Endothelial cell of umbilical vein (primary cell): ENCODE data around the gene CACNA2D2. TPM values are rescaled to one million over a fixed set of nuclear protein-coding genes. Genes with fewer than 3 reads are reported as not detected.

Experiments used
- BruUV-seq: library from RNA; stranded (reverse); fragments of 400-500 nt; replicated peaks from 2 replicates; lab custom pipeline; 2021; lab: Mats Ljungman, UMichigan
- CTCF ChIA-PET: fragments of 300-600, 350-600 bp; sonication (Branson Sonifier 250); formaldehyde crosslinking; loops from one replicate; lab custom pipeline; 2021; ENCODE audit warnings: antibody characterized with exemption, inconsistent platforms; lab: Charles Lee
- POLR2A ChIA-PET: fragments of 300-600, 350-600 bp; sonication (Branson Sonifier 250); formaldehyde crosslinking; loops from one replicate; lab custom pipeline; 2021; ENCODE audit warnings: antibody characterized with exemption, inconsistent platforms; lab: Charles Lee
- DNase-seq: peaks from one replicate; pipeline ENCODE4 v3.0.0-alpha.2; 2011; ENCODE audit warnings: low read depth, low spot score
- FAIRE-seq: peaks from 2 replicates; lab custom pipeline; 2011; peaks lifted over from hg19 to GRCh38; lab: Jason Lieb, UNC
- H2AFZ ChIP-seq: 2 replicates; pipeline ENCODE4 v1.6.0; 2012; ENCODE audit warnings: low read depth, low read length, control low read depth, inconsistent platforms
- H3K27ac ChIP-seq: 2 replicates; pipeline ENCODE4 v1.5.1; 2011; ENCODE audit warnings: low read depth, mild to moderate bottlenecking, control low read depth, low read length, moderate library complexity; ENCODE audit not compliant: insufficient read depth
- H3K27me3 ChIP-seq, 2 experiments: 2 replicates each; pipeline versions ENCODE4 v1.6.0 to v1.6.1; 2011; ENCODE audit warnings: low read length in 2 of 2, mixed read lengths in 1 of 2; ENCODE audit not compliant: control insufficient read depth in 2 of 2, insufficient read depth in 2 of 2
- H3K36me3 ChIP-seq, 2 experiments: 2 replicates in 1 of 2; 3 replicates in 1 of 2; pipeline ENCODE4 v1.5.1; 2011; ENCODE audit warnings: low read length in 2 of 2, mild to moderate bottlenecking in 1 of 2, moderate library complexity in 1 of 2; ENCODE audit not compliant: control insufficient read depth in 2 of 2, insufficient read depth in 2 of 2; ENCODE audit errors: extremely low read depth in 1 of 2
- H3K4me1 ChIP-seq: 3 replicates; pipeline ENCODE4 v1.5.1; 2011; ENCODE audit warnings: mild to moderate bottlenecking, low read length; ENCODE audit not compliant: control insufficient read depth, insufficient read depth; ENCODE audit errors: extremely low read depth
- H3K4me2 ChIP-seq: 2 replicates; pipeline ENCODE4 v1.6.1; 2011; ENCODE audit warnings: low read length, control low read depth, mixed read lengths; ENCODE audit not compliant: insufficient read depth
- H3K4me3 ChIP-seq, 3 experiments: fragments of 200-600 bp in 1 of 3; sonication (generic), shearing (Covaris generic) in 1 of 3; replicated peaks in 1 of 3; 2 replicates each; pipeline ENCODE4 v1.5.1; 2011 to 2016; ENCODE audit warnings: control low read depth in 3 of 3, low read length in 3 of 3, mild to moderate bottlenecking in 2 of 3, inconsistent platforms in 1 of 3, low read depth in 1 of 3, moderate library complexity in 1 of 3; ENCODE audit not compliant: insufficient read depth in 1 of 3
- H3K79me2 ChIP-seq: 2 replicates; pipeline ENCODE4 v1.6.0; 2012; ENCODE audit warnings: low read length, inconsistent platforms; ENCODE audit not compliant: control insufficient read depth, insufficient read depth
- H3K9ac ChIP-seq: replicated peaks from 2 replicates; pipeline ENCODE3; 2011; ENCODE audit warnings: low read length, control low read depth; ENCODE audit not compliant: insufficient read depth; ENCODE audit errors: extremely low read depth
- H3K9me1 ChIP-seq: replicated peaks from 3 replicates; pipeline ENCODE4 v1.6.0; 2011; ENCODE audit warnings: mild to moderate bottlenecking, low read length; ENCODE audit not compliant: control insufficient read depth, insufficient read depth; ENCODE audit errors: extremely low read depth
- H3K9me3 ChIP-seq: replicated peaks from 2 replicates; pipeline ENCODE4 v1.5.1; 2012; ENCODE audit warnings: low read length, inconsistent platforms; ENCODE audit not compliant: control insufficient read depth, insufficient read depth
- H4K20me1 ChIP-seq: replicated peaks from 2 replicates; pipeline ENCODE3; 2011; ENCODE audit warnings: mild to moderate bottlenecking, low read length; ENCODE audit not compliant: control insufficient read depth, insufficient read depth; ENCODE audit errors: extremely low read depth
- CTCF ChIP-seq, 2 donors: IDR thresholded peaks; 1 replicate in 1 of 2; 2 replicates in 1 of 2; pipeline ENCODE4 v1.5.1; 2011; ENCODE audit warnings: low read length in 2 of 2, mild to moderate bottlenecking in 2 of 2, moderate library complexity in 2 of 2, control low read depth in 1 of 2, inconsistent platforms in 1 of 2, low read depth in 1 of 2; ENCODE audit not compliant: insufficient read depth in 1 of 2; ENCODE audit errors: extremely low read depth in 1 of 2
- EZH2 ChIP-seq: IDR thresholded peaks from 2 replicates; pipeline ENCODE4 v1.6.1; 2012; ENCODE audit warnings: borderline replicate concordance, low read depth, mild to moderate bottlenecking, moderate library complexity, low read length, inconsistent platforms; ENCODE audit not compliant: severe bottlenecking
- FOS ChIP-seq: IDR thresholded peaks from 2 replicates; pipeline ENCODE4 v1.6.1; 2011; ENCODE audit warnings: mild to moderate bottlenecking, low read length, moderate library complexity, borderline replicate concordance; ENCODE audit not compliant: insufficient read depth
- GATA2 ChIP-seq: IDR thresholded peaks from 2 replicates; pipeline ENCODE4 v1.7.0; 2011; ENCODE audit warnings: low read depth, mild to moderate bottlenecking, moderate library complexity, mixed read lengths, low read length; ENCODE audit not compliant: insufficient read length, insufficient read depth
- JUN ChIP-seq: IDR thresholded peaks from 2 replicates; pipeline ENCODE4 v1.6.1; 2011; ENCODE audit warnings: borderline replicate concordance, low read depth; ENCODE audit not compliant: insufficient read length, insufficient read depth
- MYC ChIP-seq: IDR thresholded peaks from one replicate; pipeline ENCODE4 v1.6.1; 2011; ENCODE audit warnings: mild to moderate bottlenecking, low read depth, low read length
- POLR2A ChIP-seq: IDR thresholded peaks from 2 replicates; pipeline ENCODE4 v1.6.1; 2012; ENCODE audit warnings: low read depth, mild to moderate bottlenecking, control low read depth, low read length
- POLR2AphosphoS5 ChIP-seq: IDR thresholded peaks from 2 replicates; pipeline ENCODE4 v1.6.1; 2012; ENCODE audit warnings: low read depth, mild to moderate bottlenecking, control low read depth, low read length, moderate library complexity; ENCODE audit not compliant: insufficient read depth
- dilution Hi-C: fragments of 300-500 bp; cut with MboI; formaldehyde crosslinking; loops from one replicate; pipeline ENCODE4 v1.15.0; 2019; ENCODE audit warnings: low sequenced_read_pairs; ENCODE audit not compliant: extremely low pct_ligation_motif_present
- intact Hi-C: fragments of 100-400 bp; cut with micrococcal nuclease; formaldehyde crosslinking; loops from one replicate; pipeline ENCODE4 v1.10.0; 2022
- polyA plus RNA-seq, 4 experiments: library from polyadenylated mRNA; depleted of rRNA in 3 of 4; stranded (reverse) in 3 of 4; unstranded in 1 of 4; fragments of >200 nt; gene quantifications; 2 replicates each; pipeline versions ENCODE4 v1.2.1 to v1.2.3, GENCODE V29; 2011 to 2012; ENCODE audit warnings: missing spikeins in 1 of 4
- total RNA-seq: library from RNA; stranded (reverse); gene quantifications from 2 replicates; pipeline ENCODE4 v1.2.3, GENCODE V29; 2021
- TF ChIP-seq, protein P1 (sequence below): IDR thresholded peaks from 2 replicates; pipeline ENCODE4 v1.6.1; 2011; ENCODE audit not compliant: insufficient read depth, insufficient read length

The CACNA2D2 gene
- total and polyA plus RNA-seq, 2 donors (not counting 3 experiments of a cell fraction or from before 2014, with no cell fraction given) = 0.15 TPM; not detected in 1

DNA sequence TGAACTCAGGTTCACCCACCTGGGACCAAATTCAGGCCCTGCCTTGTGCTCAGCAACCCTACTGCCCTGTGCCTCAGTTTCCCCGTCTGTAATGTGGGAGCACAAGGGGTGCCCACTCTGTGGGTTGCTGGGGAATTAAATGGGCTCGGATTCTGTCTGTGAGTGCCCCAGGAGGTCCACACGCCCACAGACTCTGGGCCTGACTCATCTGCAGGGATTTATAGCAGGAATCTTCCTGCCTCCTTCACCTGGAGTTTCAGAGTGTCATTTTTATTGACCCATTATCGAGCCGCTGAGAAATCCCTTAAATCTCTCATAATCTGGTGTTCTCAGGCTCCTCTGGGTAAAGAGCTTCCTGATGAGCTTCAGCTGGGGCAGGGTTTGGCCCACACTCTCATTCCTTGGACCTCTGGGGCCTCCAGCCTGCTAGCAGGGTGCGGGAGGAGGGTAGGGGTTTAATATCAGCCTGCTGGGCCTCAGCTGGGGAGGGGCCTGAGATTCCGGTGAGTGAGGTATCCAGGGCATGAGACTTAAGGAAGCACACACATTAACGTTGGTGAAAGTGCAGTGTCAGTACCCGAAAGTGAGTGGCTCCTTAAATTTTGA, 47.7 kb upstream of the CACNA2D2 start:
- no peak for FAIRE-seq
- TF ChIP-seq MYC = no peak
- TF ChIP-seq POLR2AphosphoS5 = no peak
- no peak for TF ChIP-seq POLR2A
- no peak for TF ChIP-seq JUN
- TF ChIP-seq EZH2 = no peak
- TF ChIP-seq, protein P1, sequence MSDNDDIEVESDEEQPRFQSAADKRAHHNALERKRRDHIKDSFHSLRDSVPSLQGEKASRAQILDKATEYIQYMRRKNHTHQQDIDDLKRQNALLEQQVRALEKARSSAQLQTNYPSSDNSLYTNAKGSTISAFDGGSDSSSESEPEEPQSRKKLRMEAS = no peak
- TF ChIP-seq GATA2 = no peak
- no peak for TF ChIP-seq FOS
- no peak for TF ChIP-seq CTCF (IDR thresholded peaks at IDR 0.05; ENCODE audit: extremely low read depth in 1 of 2, insufficient read depth in 1 of 2, low read depth in 1 of 2, low read length in 2 of 2)
- DNase-seq = no peak
- no peak overlapping the region for H3K9ac ChIP-seq
- POLR2A ChIA-PET = no interaction called here
- no peaks in the 10 kb centered on the region for H3K36me3 ChIP-seq
- H2AFZ ChIP-seq = no peak overlapping the region
- H3K9me1 ChIP-seq = no peaks in the 10 kb centered on the region
- intact Hi-C loops (loop anchor here (2.0 kb wide), 1 partner anchor 32 kb away; no protein-coding TSS in a partner anchor), dilution Hi-C loops (no loop called here)
- H3K4me3 ChIP-seq = no peak overlapping the region
- no peak overlapping the region for H3K4me2 ChIP-seq
- no TSS peak for BruUV-seq
- no peak overlapping the region for H3K27ac ChIP-seq
- CTCF ChIA-PET = interaction anchor here (0.9 to 4.7 kb wide), 7 partner anchors 8 to 1037 kb away, joined by 3 to 36 read pairs (median 3); no protein-coding TSS in a partner anchor
- no peaks in the 10 kb centered on the region for H3K27me3 ChIP-seq
- no peaks in the 10 kb centered on the region for H3K9me3 ChIP-seq
- no peaks in the 10 kb centered on the region for H3K79me2 ChIP-seq
- H3K4me1 ChIP-seq = no peaks in the 10 kb centered on the region
- H4K20me1 ChIP-seq = no peaks in the 10 kb centered on the region
